A549 (cell line): Measurements from ENCODE around the gene PLEKHG7. TPM values are rescaled to one million over a fixed set of nuclear protein-coding genes. Genes with fewer than 3 reads are reported as not detected.

ENCODE experiments used
- ATAC-seq, 2 experiments: fragments of 200-7000 bp in 1 of 2; fragments of >200 bp in 1 of 2; cut with Nextera tagmentation in 1 of 2; cut with Tn5 transposase in 1 of 2; 3 replicates each; pipeline versions ENCODE4 v1.8.0 to v1.9.1; 2018 to 2020; ENCODE audit warnings: mild to moderate bottlenecking in 1 of 2, moderate library complexity in 1 of 2
- CTCF ChIA-PET: fragments of 300-600 bp; sonication (Branson Sonifier 250); formaldehyde crosslinking; extraction: SDS; loops from one replicate; lab custom pipeline; 2021; ENCODE audit warnings: antibody characterized with exemption, inconsistent platforms; lab: Yijun Ruan, JAX
- POLR2A ChIA-PET: fragments of 350-600 bp; formaldehyde crosslinking; extraction: SDS; loops from one replicate; lab custom pipeline; 2021; ENCODE audit warnings: antibody characterized with exemption, inconsistent platforms; lab: Yijun Ruan, JAX
- DNase-seq, 2 experiments: peaks; one replicate each; pipeline versions ENCODE4 v3.0.0 to v3.0.0-alpha.2; 2011 to 2016; ENCODE audit warnings: low read depth in 1 of 2, low spot score in 1 of 2
- FAIRE-seq: peaks from 2 replicates; lab custom pipeline; 2011; peaks lifted over from hg19 to GRCh38; lab: Jason Lieb, UNC
- H3K27ac ChIP-seq, 2 experiments: fragments of >200 bp; sonication (Bioruptor Twin); formaldehyde crosslinking; 3 replicates each; pipeline ENCODE4 v1.5.1; 2016 to 2017
- H3K4me1 ChIP-seq: fragments of >200 bp; sonication (Bioruptor Twin); formaldehyde crosslinking; 3 replicates; pipeline ENCODE4 v1.6.1; 2016
- H3K4me2 ChIP-seq: fragments of >200 bp; sonication (Bioruptor Twin); formaldehyde crosslinking; 3 replicates; pipeline ENCODE4 v1.6.1; 2016
- H3K4me3 ChIP-seq: fragments of >200 bp; sonication (Bioruptor Twin); formaldehyde crosslinking; 3 replicates; pipeline ENCODE4 v1.5.1; 2016
- H3K9me3 ChIP-seq: fragments of >200 bp; sonication (Bioruptor Twin); formaldehyde crosslinking; 3 replicates; pipeline ENCODE4 v1.6.1; 2016
- CEBPB ChIP-seq, 2 experiments: fragments of >200 bp in 1 of 2; sonication (Bioruptor Twin) in 1 of 2; formaldehyde crosslinking in 1 of 2; IDR thresholded peaks; 2 replicates each; pipeline ENCODE4 v1.6.1; 2012 to 2016
- CHD4 ChIP-seq: fragments of 200-600 bp; sonication (generic); IDR thresholded peaks from 2 replicates; pipeline ENCODE4 v1.6.1; 2016; ENCODE audit warnings: antibody characterized with exemption, mild to moderate bottlenecking, borderline replicate concordance
- E2F6 ChIP-seq: IDR thresholded peaks from 2 replicates; pipeline ENCODE4 v1.6.1; 2012; ENCODE audit warnings: low read depth, borderline replicate concordance
- FOSB ChIP-seq: fragments of 250-450 bp; sonication (Bioruptor Pico); IDR thresholded peaks from 2 replicates; pipeline ENCODE4 v1.5.0; 2020; ENCODE audit warnings: mild to moderate bottlenecking, moderate library complexity
- HDAC2 ChIP-seq: fragments of 200-600 bp; sonication (generic); IDR thresholded peaks from 2 replicates; pipeline ENCODE4 v1.6.1; 2016
- HEYL ChIP-seq: fragments of 250-450 bp; sonication (Bioruptor Pico); IDR thresholded peaks from 2 replicates; pipeline ENCODE4 v1.8.0; 2021; ENCODE audit warnings: mild to moderate bottlenecking, moderate library complexity
- HMGXB4 ChIP-seq: fragments of 250-450 bp; sonication (Bioruptor Pico); IDR thresholded peaks from 2 replicates; pipeline ENCODE4 v1.5.0; 2021; ENCODE audit warnings: mild to moderate bottlenecking, moderate library complexity, borderline replicate concordance
- HOXA7 ChIP-seq: fragments of 250-450 bp; sonication (Bioruptor Pico); IDR thresholded peaks from 2 replicates; pipeline ENCODE4 v1.5.0; 2020; ENCODE audit warnings: mild to moderate bottlenecking, moderate library complexity
- HOXB13 ChIP-seq: fragments of 250-450 bp; sonication (Bioruptor Pico); IDR thresholded peaks from 2 replicates; pipeline ENCODE4 v1.5.0; 2020; ENCODE audit warnings: low read depth, mild to moderate bottlenecking, moderate library complexity
- HOXB5 ChIP-seq: fragments of 250-450 bp; sonication (Bioruptor Pico); IDR thresholded peaks from 2 replicates; pipeline ENCODE4 v1.5.0; 2020; ENCODE audit warnings: mild to moderate bottlenecking, moderate library complexity
- JUNB ChIP-seq: fragments of >200 bp; sonication (Bioruptor Twin); formaldehyde crosslinking; IDR thresholded peaks from 2 replicates; pipeline ENCODE4 v1.6.1; 2016
- KDM1A ChIP-seq: fragments of 200-600 bp; sonication (generic); IDR thresholded peaks from 2 replicates; pipeline ENCODE4 v1.6.1; 2016; ENCODE audit warnings: low read depth, mild to moderate bottlenecking
- KDM5A ChIP-seq: fragments of 200-600 bp; sonication (generic); IDR thresholded peaks from 2 replicates; pipeline ENCODE4 v1.6.1; 2016; ENCODE audit warnings: antibody characterized with exemption, mild to moderate bottlenecking
- NPAS2 ChIP-seq: fragments of 250-450 bp; sonication (Bioruptor Pico); IDR thresholded peaks from 2 replicates; pipeline ENCODE4 v1.8.0; 2022; ENCODE audit warnings: mild to moderate bottlenecking, moderate library complexity, borderline replicate concordance
- NR3C1 ChIP-seq: fragments of >200 bp; sonication (Bioruptor Twin); formaldehyde crosslinking; IDR thresholded peaks from 3 replicates; pipeline ENCODE4 v1.6.1; 2017
- PBX3 ChIP-seq: IDR thresholded peaks from 2 replicates; pipeline ENCODE4 v1.6.1; 2012
- PHF8 ChIP-seq: fragments of 200-600 bp; sonication (generic); IDR thresholded peaks from 2 replicates; pipeline ENCODE4 v1.6.1; 2016; ENCODE audit warnings: low read depth, mild to moderate bottlenecking, antibody characterized with exemption, moderate library complexity, borderline replicate concordance
- POLR2A ChIP-seq: IDR thresholded peaks from 2 replicates; pipeline ENCODE4 v1.6.1; 2012; ENCODE audit warnings: mild to moderate bottlenecking, low read length
- POLR2AphosphoS2 ChIP-seq: conservative IDR thresholded peaks from 2 replicates; pipeline ENCODE4 v1.6.1; 2012; ENCODE audit warnings: low read length, improper control_type of control experiment, inconsistent platforms
- RARB ChIP-seq: fragments of 250-450 bp; sonication (Bioruptor Pico); IDR thresholded peaks from 2 replicates; pipeline ENCODE4 v1.8.0; 2021; ENCODE audit warnings: mild to moderate bottlenecking, moderate library complexity
- RFX5 ChIP-seq: fragments of 450-650 bp; IDR thresholded peaks from 2 replicates; pipeline ENCODE4 v1.7.1; 2014; ENCODE audit warnings: antibody characterized with exemption, mild to moderate bottlenecking, moderate library complexity
- SMC3 ChIP-seq: fragments of >200 bp; sonication (Bioruptor Twin); formaldehyde crosslinking; IDR thresholded peaks from 3 replicates; pipeline ENCODE4 v1.6.1; 2018; ENCODE audit warnings: inconsistent platforms
- SREBF2 ChIP-seq: fragments of 450-650 bp; IDR thresholded peaks from 2 replicates; pipeline ENCODE4 v1.6.1; 2014; ENCODE audit warnings: mild to moderate bottlenecking, moderate library complexity
- USF2 ChIP-seq: fragments of 450-650 bp; IDR thresholded peaks from 2 replicates; pipeline ENCODE4 v1.6.1; 2014; ENCODE audit warnings: antibody characterized with exemption
- ZC3H11A ChIP-seq: fragments of 450-650 bp; IDR thresholded peaks from 2 replicates; pipeline ENCODE4 v1.6.1; 2014; ENCODE audit warnings: antibody characterized with exemption, mild to moderate bottlenecking
- WGBS: methylation state at CpG from one replicate; pipeline ENCODE4 v1.1.6; 2017; ENCODE audit errors: missing lambda C conversion rate; 5-methylcytosine and 5-hydroxymethylcytosine counted together
- polyA plus RNA-seq, 4 experiments: library from polyadenylated mRNA; depleted of rRNA in 3 of 4; stranded (reverse); fragments of >200 nt; fragmentation: RNase III in 1 of 4; extraction: RNeasy Plus Mini Kit Qiagen cat#74134 plus additional on column Dnase treatment in 1 of 4; gene quantifications; 2 replicates in 3 of 4; 3 replicates in 1 of 4; pipeline ENCODE4 v1.2.3, GENCODE V29; 2011 to 2017
- TF ChIP-seq, protein P1 (sequence below): fragments of >200 bp; sonication (Bioruptor Twin); formaldehyde crosslinking; IDR thresholded peaks from 3 replicates; pipeline ENCODE4 v1.5.1; 2016

Gene PLEKHG7
- polyA plus RNA-seq, 2 of the 4 experiments (the other 2 are of a cell fraction) = 0.03 to 0.05 TPM

GRCh38 chr12:92732716-92733115 lies 29.9 kb downstream of the PLEKHG7 start (continued):
- no peak for TF ChIP-seq HMGXB4 (CRISPR knock-in tag)
- no peak for TF ChIP-seq USF2
- TF ChIP-seq SMC3 = no peak
- TF ChIP-seq, all 56 proteins: peak for 0

- FAIRE-seq (no peak), ATAC-seq (no peak), DNase-seq (no peak)
- TF ChIP-seq HMGXB4 (CRISPR knock-in tag) (no peak), RARB (no peak), JUNB (no peak), HDAC2 (no peak), KDM1A (no peak), SREBF2 (no peak), SMC3 (no peak), FOSB (no peak), CEBPB (IDR thresholded peaks at IDR 0.05) (no peak), HEYL (CRISPR knock-in tag) (no peak), PHF8 (no peak), POLR2A (no peak), KDM5A (no peak), ZC3H11A (no peak), NPAS2 (CRISPR knock-in tag) (no peak), HOXB5 (CRISPR knock-in tag) (no peak), POLR2AphosphoS2 (no peak)
- TF ChIP-seq, protein P1, sequence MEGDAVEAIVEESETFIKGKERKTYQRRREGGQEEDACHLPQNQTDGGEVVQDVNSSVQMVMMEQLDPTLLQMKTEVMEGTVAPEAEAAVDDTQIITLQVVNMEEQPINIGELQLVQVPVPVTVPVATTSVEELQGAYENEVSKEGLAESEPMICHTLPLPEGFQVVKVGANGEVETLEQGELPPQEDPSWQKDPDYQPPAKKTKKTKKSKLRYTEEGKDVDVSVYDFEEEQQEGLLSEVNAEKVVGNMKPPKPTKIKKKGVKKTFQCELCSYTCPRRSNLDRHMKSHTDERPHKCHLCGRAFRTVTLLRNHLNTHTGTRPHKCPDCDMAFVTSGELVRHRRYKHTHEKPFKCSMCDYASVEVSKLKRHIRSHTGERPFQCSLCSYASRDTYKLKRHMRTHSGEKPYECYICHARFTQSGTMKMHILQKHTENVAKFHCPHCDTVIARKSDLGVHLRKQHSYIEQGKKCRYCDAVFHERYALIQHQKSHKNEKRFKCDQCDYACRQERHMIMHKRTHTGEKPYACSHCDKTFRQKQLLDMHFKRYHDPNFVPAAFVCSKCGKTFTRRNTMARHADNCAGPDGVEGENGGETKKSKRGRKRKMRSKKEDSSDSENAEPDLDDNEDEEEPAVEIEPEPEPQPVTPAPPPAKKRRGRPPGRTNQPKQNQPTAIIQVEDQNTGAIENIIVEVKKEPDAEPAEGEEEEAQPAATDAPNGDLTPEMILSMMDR = no peak
- POLR2A ChIA-PET = no interaction called here
- CTCF ChIA-PET = interaction anchor here (1.1 kb wide), 1 partner anchor 11 kb away, joined by 3 read pairs; no protein-coding TSS in a partner anchor
- H3K4me1 ChIP-seq = no peaks in the 10 kb centered on the region
- no peaks in the 10 kb centered on the region for H3K9me3 ChIP-seq
- H3K4me2 ChIP-seq = no peak overlapping the region
- WGBS = 68% methylated on average over 6 of the region's 6 CpGs
- no peak overlapping the region for H3K4me3 ChIP-seq
- no peak overlapping the region for H3K27ac ChIP-seq
Observed at GRCh38 chr12:92733181-92733580, 30.4 kb downstream of the PLEKHG7 start.

GRCh38 chr12:92733661-92734060 lies 30.9 kb downstream of the PLEKHG7 start:
- Histone ChIP-seq H3K4me2 (no peak overlapping the region), H3K9me3 (no peaks in the 10 kb centered on the region), H3K4me1 (no peaks in the 10 kb centered on the region), H3K4me3 (no peak overlapping the region), H3K27ac (no peak overlapping the region)
- ChIA-PET POLR2A (no interaction called here), CTCF (interaction anchor here (0.5 to 1.1 kb wide), 2 partner anchors 10 to 254 kb away, joined by 3 read pairs; no protein-coding TSS in a partner anchor)
- no peak for DNase-seq
- no peak for ATAC-seq
- 41% methylated on average over 3 of the region's 3 CpGs for WGBS
- no peak for FAIRE-seq
- TF ChIP-seq RFX5 (no peak), NR3C1 (no peak), POLR2AphosphoS2 (no peak), HOXB13 (CRISPR knock-in tag) (no peak), E2F6 (no peak), HOXA7 (CRISPR knock-in tag) (no peak), PBX3 (no peak), CHD4 (no peak)
- TF ChIP-seq, protein P1 = no peak
